HepG2 (cell line): ENCODE measurements around the gene NECAB2. TPM values are rescaled to one million over a fixed set of nuclear protein-coding genes. Genes with fewer than 3 reads are reported as not detected.
A peak's percentile ranks its signal among the peaks of the same experiment; 100 is the strongest.

ENCODE experiments used
- HDAC2 ChIP-seq: sonication (generic); formaldehyde crosslinking; IDR thresholded peaks from 2 replicates; pipeline ENCODE4 v1.4.0; 2020; ENCODE audit warnings: missing genetic modification reagents
- NR2F1 ChIP-seq, 2 experiments: fragments of 450-650 bp in 1 of 2; formaldehyde crosslinking in 1 of 2; IDR thresholded peaks; 2 replicates each; pipeline versions ENCODE4 v1.5.0 to v1.6.1; 2016 to 2020; ENCODE audit warnings: mild to moderate bottlenecking in 1 of 2, missing compliant biosample characterization in 1 of 2, missing genetic modification reagents in 1 of 2, moderate library complexity in 1 of 2
- NR2F2 ChIP-seq: IDR thresholded peaks from 2 replicates; pipeline ENCODE4 v1.6.1; 2012; ENCODE audit warnings: low read depth, inconsistent platforms, borderline replicate concordance
- ZBTB42 ChIP-seq: sonication (generic); formaldehyde crosslinking; IDR thresholded peaks from 2 replicates; pipeline ENCODE4 v1.5.0; 2020; ENCODE audit warnings: mild to moderate bottlenecking, missing genetic modification reagents
- ZNF383 ChIP-seq: sonication (generic); formaldehyde crosslinking; IDR thresholded peaks from 2 replicates; pipeline ENCODE4 v1.4.0; 2020; ENCODE audit warnings: missing genetic modification reagents, mild to moderate bottlenecking, borderline replicate concordance
- polyA plus RNA-seq, 8 experiments: library from polyadenylated mRNA; depleted of rRNA in 3 of 8; stranded (reverse) in 7 of 8; unstranded in 1 of 8; fragments of >200 nt; fragmentation: Illumina TruSeq in 4 of 8; extraction: Trizol in 4 of 8; gene quantifications; 2 replicates each; pipeline versions ENCODE4 v1.2.1 to v1.2.3, GENCODE V29; 2011 to 2016; ENCODE audit warnings: low read depth in 4 of 8, missing spikeins in 1 of 8, mixed read lengths in 1 of 8; ENCODE audit not compliant: insufficient read depth in 1 of 8
- total RNA-seq, 5 experiments: library from RNA; depleted of rRNA; stranded (reverse); fragments of >200 nt; fragmentation: Illumina TruSeq; extraction: Trizol; gene quantifications; 2 replicates each; pipeline ENCODE4 v1.2.3, GENCODE V29; 2016; ENCODE audit warnings: low read depth in 1 of 5
- TF ChIP-seq, protein P1 (sequence below): sonication (generic); formaldehyde crosslinking; IDR thresholded peaks from 2 replicates; pipeline ENCODE4 v1.5.0; 2020; ENCODE audit warnings: mild to moderate bottlenecking, missing genetic modification reagents, borderline replicate concordance
- TF ChIP-seq, protein P2 (sequence below): sonication (generic); formaldehyde crosslinking; IDR thresholded peaks from 2 replicates; pipeline ENCODE4 v1.4.0; 2020; ENCODE audit warnings: missing genetic modification reagents, borderline replicate concordance
- TF ChIP-seq, protein P3 (sequence below): sonication (generic); formaldehyde crosslinking; IDR thresholded peaks from 2 replicates; pipeline ENCODE4 v1.5.0; 2020; ENCODE audit warnings: mild to moderate bottlenecking, missing genetic modification reagents, borderline replicate concordance
- TF ChIP-seq, protein P4 (sequence below): sonication (generic); formaldehyde crosslinking; IDR thresholded peaks from 2 replicates; pipeline ENCODE4 v1.4.0; 2020; ENCODE audit warnings: mild to moderate bottlenecking, missing genetic modification reagents

NECAB2 gene
- total and polyA plus RNA-seq, 2 of the 13 experiments (the other 11 are each of a cell fraction or from before 2014, with no cell fraction given) = 0.21 to 0.49 TPM

DNA sequence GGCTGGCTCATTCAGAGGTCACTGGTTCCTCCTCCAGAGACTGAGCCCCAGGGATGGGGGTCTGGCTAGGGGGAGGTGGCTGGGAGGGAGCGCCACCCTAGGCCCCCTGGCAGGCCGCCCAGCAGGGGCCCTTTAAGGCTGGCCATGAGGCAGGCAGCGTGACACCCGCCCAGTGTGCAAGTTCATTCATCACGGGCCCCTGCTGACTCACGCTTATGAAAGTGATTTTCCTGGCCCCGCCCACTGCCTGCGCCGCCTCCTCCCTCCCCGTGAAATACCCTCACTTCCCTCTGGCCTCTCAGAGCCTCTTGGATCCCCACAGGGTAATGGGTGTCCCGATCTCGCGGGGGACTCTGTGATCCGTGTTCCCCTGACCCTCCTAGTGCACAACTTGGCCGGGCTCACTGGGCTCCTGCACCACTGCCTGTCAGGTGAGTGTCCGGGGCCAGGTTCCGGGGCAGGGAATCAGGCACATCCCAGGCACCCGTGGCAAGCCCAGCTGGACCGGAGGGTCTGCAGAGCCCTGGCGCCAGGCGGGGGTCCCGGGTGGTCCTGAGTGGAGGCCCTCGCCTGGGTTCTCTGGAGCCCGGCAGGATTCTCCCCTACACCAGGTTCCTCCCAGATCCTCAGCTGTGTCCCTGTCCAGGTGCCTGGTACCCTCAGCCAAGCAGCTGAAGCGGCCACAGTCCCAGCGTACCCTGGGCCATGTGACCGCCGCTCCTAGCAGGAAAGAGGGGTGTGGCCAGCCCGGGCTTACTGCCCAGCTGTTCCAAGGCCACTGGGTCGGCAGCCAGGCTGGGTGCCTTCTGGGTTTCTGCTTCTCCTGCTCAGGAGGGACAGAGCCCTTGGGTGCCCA is 14.9 kb upstream of the NECAB2 start, which contains the start of gene OSGIN1 (continued):
- TF ChIP-seq, protein P1, sequence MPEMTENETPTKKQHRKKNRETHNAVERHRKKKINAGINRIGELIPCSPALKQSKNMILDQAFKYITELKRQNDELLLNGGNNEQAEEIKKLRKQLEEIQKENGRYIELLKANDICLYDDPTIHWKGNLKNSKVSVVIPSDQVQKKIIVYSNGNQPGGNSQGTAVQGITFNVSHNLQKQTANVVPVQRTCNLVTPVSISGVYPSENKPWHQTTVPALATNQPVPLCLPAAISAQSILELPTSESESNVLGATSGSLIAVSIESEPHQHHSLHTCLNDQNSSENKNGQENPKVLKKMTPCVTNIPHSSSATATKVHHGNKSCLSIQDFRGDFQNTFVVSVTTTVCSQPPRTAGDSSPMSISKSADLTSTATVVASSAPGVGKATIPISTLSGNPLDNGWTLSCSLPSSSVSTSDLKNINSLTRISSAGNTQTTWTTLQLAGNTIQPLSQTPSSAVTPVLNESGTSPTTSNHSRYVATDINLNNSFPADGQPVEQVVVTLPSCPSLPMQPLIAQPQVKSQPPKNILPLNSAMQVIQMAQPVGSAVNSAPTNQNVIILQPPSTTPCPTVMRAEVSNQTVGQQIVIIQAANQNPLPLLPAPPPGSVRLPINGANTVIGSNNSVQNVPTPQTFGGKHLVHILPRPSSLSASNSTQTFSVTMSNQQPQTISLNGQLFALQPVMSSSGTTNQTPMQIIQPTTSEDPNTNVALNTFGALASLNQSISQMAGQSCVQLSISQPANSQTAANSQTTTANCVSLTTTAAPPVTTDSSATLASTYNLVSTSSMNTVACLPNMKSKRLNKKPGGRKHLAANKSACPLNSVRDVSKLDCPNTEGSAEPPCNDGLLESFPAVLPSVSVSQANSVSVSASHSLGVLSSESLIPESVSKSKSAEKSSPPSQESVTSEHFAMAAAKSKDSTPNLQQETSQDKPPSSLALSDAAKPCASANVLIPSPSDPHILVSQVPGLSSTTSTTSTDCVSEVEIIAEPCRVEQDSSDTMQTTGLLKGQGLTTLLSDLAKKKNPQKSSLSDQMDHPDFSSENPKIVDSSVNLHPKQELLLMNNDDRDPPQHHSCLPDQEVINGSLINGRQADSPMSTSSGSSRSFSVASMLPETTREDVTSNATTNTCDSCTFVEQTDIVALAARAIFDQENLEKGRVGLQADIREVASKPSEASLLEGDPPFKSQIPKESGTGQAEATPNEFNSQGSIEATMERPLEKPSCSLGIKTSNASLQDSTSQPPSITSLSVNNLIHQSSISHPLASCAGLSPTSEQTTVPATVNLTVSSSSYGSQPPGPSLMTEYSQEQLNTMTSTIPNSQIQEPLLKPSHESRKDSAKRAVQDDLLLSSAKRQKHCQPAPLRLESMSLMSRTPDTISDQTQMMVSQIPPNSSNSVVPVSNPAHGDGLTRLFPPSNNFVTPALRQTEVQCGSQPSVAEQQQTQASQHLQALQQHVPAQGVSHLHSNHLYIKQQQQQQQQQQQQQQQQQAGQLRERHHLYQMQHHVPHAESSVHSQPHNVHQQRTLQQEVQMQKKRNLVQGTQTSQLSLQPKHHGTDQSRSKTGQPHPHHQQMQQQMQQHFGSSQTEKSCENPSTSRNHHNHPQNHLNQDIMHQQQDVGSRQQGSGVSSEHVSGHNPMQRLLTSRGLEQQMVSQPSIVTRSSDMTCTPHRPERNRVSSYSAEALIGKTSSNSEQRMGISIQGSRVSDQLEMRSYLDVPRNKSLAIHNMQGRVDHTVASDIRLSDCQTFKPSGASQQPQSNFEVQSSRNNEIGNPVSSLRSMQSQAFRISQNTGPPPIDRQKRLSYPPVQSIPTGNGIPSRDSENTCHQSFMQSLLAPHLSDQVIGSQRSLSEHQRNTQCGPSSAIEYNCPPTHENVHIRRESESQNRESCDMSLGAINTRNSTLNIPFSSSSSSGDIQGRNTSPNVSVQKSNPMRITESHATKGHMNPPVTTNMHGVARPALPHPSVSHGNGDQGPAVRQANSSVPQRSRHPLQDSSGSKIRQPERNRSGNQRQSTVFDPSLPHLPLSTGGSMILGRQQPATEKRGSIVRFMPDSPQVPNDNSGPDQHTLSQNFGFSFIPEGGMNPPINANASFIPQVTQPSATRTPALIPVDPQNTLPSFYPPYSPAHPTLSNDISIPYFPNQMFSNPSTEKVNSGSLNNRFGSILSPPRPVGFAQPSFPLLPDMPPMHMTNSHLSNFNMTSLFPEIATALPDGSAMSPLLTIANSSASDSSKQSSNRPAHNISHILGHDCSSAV (CRISPR knock-in tag) = no peak
- TF ChIP-seq NR2F1 (CRISPR knock-in tag; IDR thresholded peaks at IDR 0.05) (peak; percentile 4 to 31; a peak in 1 of 4 replicates), HDAC2 (CRISPR knock-in tag) (no peak; the same call in none of the 2 replicates), NR2F2 (0 out of 2 replicates have a peak, but pooled peaks have one; percentile 29), ZBTB42 (CRISPR knock-in tag) (0 out of 2 replicates have a peak, but pooled peaks have one; percentile 49), ZNF383 (CRISPR knock-in tag) (no peak)
- TF ChIP-seq, protein P2, sequence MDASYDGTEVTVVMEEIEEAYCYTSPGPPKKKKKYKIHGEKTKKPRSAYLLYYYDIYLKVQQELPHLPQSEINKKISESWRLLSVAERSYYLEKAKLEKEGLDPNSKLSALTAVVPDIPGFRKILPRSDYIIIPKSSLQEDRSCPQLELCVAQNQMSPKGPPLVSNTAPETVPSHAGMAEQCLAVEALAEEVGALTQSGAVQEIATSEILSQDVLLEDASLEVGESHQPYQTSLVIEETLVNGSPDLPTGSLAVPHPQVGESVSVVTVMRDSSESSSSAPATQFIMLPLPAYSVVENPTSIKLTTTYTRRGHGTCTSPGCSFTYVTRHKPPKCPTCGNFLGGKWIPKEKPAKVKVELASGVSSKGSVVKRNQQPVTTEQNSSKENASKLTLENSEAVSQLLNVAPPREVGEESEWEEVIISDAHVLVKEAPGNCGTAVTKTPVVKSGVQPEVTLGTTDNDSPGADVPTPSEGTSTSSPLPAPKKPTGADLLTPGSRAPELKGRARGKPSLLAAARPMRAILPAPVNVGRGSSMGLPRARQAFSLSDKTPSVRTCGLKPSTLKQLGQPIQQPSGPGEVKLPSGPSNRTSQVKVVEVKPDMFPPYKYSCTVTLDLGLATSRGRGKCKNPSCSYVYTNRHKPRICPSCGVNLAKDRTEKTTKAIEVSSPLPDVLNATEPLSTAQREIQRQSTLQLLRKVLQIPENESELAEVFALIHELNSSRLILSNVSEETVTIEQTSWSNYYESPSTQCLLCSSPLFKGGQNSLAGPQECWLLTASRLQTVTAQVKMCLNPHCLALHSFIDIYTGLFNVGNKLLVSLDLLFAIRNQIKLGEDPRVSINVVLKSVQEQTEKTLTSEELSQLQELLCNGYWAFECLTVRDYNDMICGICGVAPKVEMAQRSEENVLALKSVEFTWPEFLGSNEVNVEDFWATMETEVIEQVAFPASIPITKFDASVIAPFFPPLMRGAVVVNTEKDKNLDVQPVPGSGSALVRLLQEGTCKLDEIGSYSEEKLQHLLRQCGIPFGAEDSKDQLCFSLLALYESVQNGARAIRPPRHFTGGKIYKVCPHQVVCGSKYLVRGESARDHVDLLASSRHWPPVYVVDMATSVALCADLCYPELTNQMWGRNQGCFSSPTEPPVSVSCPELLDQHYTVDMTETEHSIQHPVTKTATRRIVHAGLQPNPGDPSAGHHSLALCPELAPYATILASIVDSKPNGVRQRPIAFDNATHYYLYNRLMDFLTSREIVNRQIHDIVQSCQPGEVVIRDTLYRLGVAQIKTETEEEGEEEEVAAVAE (CRISPR knock-in tag) = 0 out of 2 replicates have a peak, but pooled peaks have one; percentile 48
- TF ChIP-seq, protein P3, sequence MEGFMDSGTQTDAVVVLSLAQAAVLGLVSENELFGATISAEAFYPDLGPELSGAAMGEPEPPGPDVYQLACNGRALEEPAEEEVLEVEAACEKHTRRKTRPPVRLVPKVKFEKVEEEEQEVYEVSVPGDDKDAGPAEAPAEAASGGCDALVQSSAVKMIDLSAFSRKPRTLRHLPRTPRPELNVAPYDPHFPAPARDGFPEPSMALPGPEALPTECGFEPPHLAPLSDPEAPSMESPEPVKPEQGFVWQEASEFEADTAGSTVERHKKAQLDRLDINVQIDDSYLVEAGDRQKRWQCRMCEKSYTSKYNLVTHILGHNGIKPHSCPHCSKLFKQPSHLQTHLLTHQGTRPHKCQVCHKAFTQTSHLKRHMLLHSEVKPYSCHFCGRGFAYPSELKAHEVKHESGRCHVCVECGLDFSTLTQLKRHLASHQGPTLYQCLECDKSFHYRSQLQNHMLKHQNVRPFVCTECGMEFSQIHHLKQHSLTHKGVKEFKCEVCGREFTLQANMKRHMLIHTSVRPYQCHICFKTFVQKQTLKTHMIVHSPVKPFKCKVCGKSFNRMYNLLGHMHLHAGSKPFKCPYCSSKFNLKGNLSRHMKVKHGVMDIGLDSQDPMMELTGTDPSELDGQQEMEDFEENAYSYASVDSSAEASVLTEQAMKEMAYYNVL (CRISPR knock-in tag) = peak; percentile 21; the same call in 1 of the 2 replicates
- TF ChIP-seq, protein P4, sequence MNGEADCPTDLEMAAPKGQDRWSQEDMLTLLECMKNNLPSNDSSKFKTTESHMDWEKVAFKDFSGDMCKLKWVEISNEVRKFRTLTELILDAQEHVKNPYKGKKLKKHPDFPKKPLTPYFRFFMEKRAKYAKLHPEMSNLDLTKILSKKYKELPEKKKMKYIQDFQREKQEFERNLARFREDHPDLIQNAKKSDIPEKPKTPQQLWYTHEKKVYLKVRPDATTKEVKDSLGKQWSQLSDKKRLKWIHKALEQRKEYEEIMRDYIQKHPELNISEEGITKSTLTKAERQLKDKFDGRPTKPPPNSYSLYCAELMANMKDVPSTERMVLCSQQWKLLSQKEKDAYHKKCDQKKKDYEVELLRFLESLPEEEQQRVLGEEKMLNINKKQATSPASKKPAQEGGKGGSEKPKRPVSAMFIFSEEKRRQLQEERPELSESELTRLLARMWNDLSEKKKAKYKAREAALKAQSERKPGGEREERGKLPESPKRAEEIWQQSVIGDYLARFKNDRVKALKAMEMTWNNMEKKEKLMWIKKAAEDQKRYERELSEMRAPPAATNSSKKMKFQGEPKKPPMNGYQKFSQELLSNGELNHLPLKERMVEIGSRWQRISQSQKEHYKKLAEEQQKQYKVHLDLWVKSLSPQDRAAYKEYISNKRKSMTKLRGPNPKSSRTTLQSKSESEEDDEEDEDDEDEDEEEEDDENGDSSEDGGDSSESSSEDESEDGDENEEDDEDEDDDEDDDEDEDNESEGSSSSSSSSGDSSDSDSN (CRISPR knock-in tag) = peak; percentile 71
